ENCODE results near the gene LAMA5. TPM values are rescaled to one million over a fixed set of nuclear protein-coding genes. Genes with fewer than 3 reads are reported as not detected.

The LAMA5 gene
- total RNA-seq, 6 experiments from 2014 or later: 30.3 to 80.8 (median 47.1) TPM

DNA sequence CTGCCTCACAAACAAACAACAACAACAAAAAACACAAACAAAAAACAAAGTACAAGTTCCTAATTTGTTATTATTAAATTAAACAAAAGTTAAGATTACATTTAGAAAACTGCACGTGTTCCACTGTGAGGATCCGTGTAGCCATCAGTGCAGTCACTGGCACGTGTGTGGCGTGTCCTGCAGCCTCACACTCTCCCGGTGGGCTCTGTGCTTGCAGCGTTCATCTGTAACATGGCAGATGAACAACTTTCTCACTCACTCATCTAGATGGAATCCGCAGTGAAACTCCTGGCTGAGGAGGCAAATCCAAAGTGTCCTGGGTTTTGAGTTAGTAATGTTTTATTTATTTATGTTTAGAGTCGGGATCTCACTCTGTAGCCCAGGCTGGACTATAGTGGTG lies 77.2 kb downstream of the LAMA5 start:
- WGBS (ENCODE audit: insufficient coverage, low coverage, low lambda C conversion rate, missing lambda C conversion rate): 94% methylated on average over 8 of the region's 8 CpGs
- intact Hi-C loops (cut with DNase I): no loop called here
- no peaks in the 10 kb centered on the region for H3K9me3 ChIP-seq

DNA sequence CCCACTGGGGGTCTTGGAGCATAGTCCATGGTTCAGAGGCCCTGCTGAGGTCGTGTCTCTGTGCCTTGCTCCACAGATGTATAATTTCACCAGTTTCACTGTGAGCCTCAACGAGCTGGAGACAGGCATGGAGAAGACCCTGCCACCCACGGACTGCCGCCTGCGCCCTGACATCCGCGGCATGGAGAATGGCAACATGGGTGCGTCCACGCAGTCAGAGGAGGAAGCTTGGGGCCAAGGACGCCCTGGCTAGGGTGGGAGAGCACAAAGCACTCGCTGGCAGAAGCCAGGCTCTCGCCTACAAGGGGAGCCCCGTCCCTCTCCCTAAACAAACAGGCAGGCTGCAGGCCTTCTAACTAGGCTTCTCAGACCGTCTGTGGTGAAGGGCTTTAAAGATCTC lies 78.0 kb downstream of the LAMA5 start:
- ATAC-seq (no peak), DNase-seq (no peak)
- H3K36me3 ChIP-seq: peaks cover 0 to 37% (median 7%) of the 10 kb centered on the region in 4 donors
- WGBS (ENCODE audit: insufficient coverage, low coverage, low lambda C conversion rate, missing lambda C conversion rate): 100% methylated on average over 1 of the region's 14 CpGs
- peaks cover 0 to 3% (median 0%) of the 10 kb centered on the region in 4 donors for H3K4me1 ChIP-seq
- no peaks in the 10 kb centered on the region for H3K27me3 ChIP-seq
- intact Hi-C loops (cut with DNase I): no loop called here
- no peak overlapping the region for H3K4me3 ChIP-seq
- H3K27ac ChIP-seq: no peak overlapping the region
- TF ChIP-seq, protein P1, sequence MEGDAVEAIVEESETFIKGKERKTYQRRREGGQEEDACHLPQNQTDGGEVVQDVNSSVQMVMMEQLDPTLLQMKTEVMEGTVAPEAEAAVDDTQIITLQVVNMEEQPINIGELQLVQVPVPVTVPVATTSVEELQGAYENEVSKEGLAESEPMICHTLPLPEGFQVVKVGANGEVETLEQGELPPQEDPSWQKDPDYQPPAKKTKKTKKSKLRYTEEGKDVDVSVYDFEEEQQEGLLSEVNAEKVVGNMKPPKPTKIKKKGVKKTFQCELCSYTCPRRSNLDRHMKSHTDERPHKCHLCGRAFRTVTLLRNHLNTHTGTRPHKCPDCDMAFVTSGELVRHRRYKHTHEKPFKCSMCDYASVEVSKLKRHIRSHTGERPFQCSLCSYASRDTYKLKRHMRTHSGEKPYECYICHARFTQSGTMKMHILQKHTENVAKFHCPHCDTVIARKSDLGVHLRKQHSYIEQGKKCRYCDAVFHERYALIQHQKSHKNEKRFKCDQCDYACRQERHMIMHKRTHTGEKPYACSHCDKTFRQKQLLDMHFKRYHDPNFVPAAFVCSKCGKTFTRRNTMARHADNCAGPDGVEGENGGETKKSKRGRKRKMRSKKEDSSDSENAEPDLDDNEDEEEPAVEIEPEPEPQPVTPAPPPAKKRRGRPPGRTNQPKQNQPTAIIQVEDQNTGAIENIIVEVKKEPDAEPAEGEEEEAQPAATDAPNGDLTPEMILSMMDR (IDR thresholded peaks at IDR 0.05): no peak
- TF ChIP-seq POLR2A (IDR thresholded peaks at IDR 0.05): no peak
- H3K9me3 ChIP-seq: no peaks in the 10 kb centered on the region

More for the DNA sequence above, 77.2 kb downstream of the LAMA5 start:
- no peaks in the 10 kb centered on the region for H3K27me3 ChIP-seq
- peaks cover 0 to 3% (median 0%) of the 10 kb centered on the region in 4 donors for H3K4me1 ChIP-seq
- peaks cover 0 to 43% (median 7%) of the 10 kb centered on the region in 4 donors for H3K36me3 ChIP-seq
- ATAC-seq: no peak
- no peak overlapping the region for H3K27ac ChIP-seq
- TF ChIP-seq, protein P1 (IDR thresholded peaks at IDR 0.05): no peak
- TF ChIP-seq POLR2A (IDR thresholded peaks at IDR 0.05): no peak
- no peak for DNase-seq
- no peak overlapping the region for H3K4me3 ChIP-seq

DNA sequence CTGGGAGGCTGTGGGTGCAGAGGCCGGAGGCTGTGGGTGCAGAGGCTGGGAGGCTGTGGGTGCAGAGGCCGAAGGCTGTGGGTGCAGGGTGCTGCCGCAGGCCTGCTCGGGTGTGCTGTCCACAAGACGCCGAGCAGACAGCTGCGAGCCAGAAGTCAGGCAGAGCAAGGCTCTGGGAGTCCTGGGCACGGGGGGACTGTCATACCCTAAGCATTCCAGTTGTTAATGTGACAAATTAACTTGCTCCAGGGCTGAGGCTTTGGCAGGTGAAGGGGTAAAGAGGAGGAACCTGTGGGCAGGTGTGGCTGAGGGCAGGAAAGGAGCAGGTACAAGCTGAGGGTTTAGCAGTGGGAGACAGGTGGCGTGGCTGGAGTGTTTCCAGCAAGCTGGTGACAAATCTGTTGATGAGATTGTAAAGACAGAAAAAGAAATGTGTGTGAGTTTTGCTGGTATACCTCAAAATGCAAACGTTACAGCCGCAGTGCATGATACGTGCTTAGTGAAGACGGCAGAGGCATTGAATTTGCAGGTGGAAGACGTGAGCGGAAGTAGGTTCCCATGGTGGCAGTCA lies 78.5 kb downstream of the LAMA5 start:
- Histone ChIP-seq H3K4me1 (peaks cover 0 to 3% (median 0%) of the 10 kb centered on the region in 4 donors), H3K9me3 (no peaks in the 10 kb centered on the region), H3K27ac (no peak overlapping the region), H3K36me3 (peaks cover 0 to 33% (median 4%) of the 10 kb centered on the region in 4 donors), H3K4me3 (no peak overlapping the region), H3K27me3 (no peaks in the 10 kb centered on the region)
- intact Hi-C loops (cut with DNase I): no loop called here
- TF ChIP-seq, protein P1 (IDR thresholded peaks at IDR 0.05): no peak
- no peak for TF ChIP-seq POLR2A (IDR thresholded peaks at IDR 0.05)
- WGBS (ENCODE audit: insufficient coverage, low coverage, low lambda C conversion rate, missing lambda C conversion rate): 98% methylated on average over 7 of the region's 15 CpGs
- DNase-seq: no peak
- ATAC-seq: no peak

DNA sequence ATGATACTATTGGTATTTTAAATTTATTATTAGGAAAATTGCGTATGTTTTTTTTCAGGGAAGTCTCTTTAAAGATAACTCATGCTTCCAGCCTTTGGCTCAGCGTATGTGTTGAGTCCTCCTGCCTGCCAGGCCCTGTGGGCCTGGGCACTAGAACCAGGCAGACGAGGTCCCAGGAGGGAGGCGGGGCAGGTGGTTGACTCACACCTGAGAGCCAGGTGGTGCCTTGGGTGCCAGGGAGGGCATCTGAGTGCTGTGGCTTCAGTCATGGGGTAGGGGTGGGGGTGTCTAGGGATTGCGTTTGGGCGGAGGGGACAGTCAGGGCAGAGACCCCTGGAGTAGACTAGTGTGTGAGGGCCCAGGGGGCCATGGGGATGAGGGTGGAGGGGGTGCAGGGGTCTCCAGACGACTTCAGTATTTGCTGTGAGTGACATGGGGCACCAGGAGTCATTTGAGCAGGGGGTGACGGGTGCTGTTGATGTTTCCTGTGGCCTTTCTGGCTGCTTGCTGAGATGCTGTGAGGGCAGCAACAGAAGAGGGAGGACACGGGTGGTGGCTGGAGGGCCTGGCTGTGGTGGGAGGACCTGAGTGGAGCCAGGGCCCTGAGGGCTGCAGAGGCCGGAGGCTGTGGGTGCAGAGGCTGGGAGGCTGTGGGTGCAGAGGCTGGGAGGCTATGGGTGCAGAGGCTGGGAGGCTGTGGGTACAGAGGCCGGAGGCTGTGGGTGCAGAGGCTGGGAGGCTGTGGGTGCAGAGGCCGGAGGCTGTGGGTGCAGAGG lies 79.2 kb downstream of the LAMA5 start:
- intact Hi-C loops (cut with DNase I): no loop called here
- ATAC-seq (no peak), DNase-seq (no peak)
- WGBS (ENCODE audit: insufficient coverage, low coverage, low lambda C conversion rate, missing lambda C conversion rate): 89% methylated on average over 7 of the region's 12 CpGs
- H3K36me3 ChIP-seq: peaks cover 0 to 37% (median 4%) of the 10 kb centered on the region in 4 donors
- no peaks in the 10 kb centered on the region for H3K27me3 ChIP-seq
- H3K4me1 ChIP-seq: peaks cover 0 to 3% (median 0%) of the 10 kb centered on the region in 4 donors
- H3K9me3 ChIP-seq: no peaks in the 10 kb centered on the region
- H3K4me3 ChIP-seq: no peak overlapping the region
- H3K27ac ChIP-seq: no peak overlapping the region
- no peak for TF ChIP-seq POLR2A (IDR thresholded peaks at IDR 0.05)
- TF ChIP-seq, protein P1 (IDR thresholded peaks at IDR 0.05): no peak

Data from right lobe of liver (tissue), 6 donors.